Activated CD8-positive, alpha-beta T cell treated with anti-CD3 and anti-CD28 coated beads, Interleukin-2, amount 10 ng/mL, durations not matched to agents 7 days and 5 days (primary cell): ENCODE measurements around the gene PDE4D. TPM values are rescaled to one million over a fixed set of nuclear protein-coding genes. Genes with fewer than 3 reads are reported as not detected.
A peak's percentile ranks its signal among the peaks of the same experiment; 100 is the strongest.
"Not testable (repeated sequence)": the region's sequence is repeated elsewhere in the genome, so short reads cannot be mapped to it uniquely, and the experiment has no call there.

ENCODE experiments used
- ATAC-seq: fragments of 150-1000 bp; cut with Tn5 transposase; one replicate; pipeline ENCODE4 v1.10.0; 2021; ENCODE audit warnings: moderate library complexity
- CTCF ChIA-PET: fragments of 350-600 bp; sonication (Branson Sonifier 250); formaldehyde crosslinking; loops from one replicate; lab custom pipeline; 2021; ENCODE audit warnings: antibody characterized with exemption; lab: Charles Lee
- POLR2A ChIA-PET: fragments of 350-600 bp; sonication (Branson Sonifier 250); formaldehyde crosslinking; loops from one replicate; lab custom pipeline; 2021; ENCODE audit warnings: antibody characterized with exemption; lab: Charles Lee
- DNase-seq: peaks from one replicate; pipeline ENCODE4 v3.0.0-alpha.2; 2020
- H3K27ac Mint-ChIP-seq: one replicate; pipeline ENCODE4 v1.8.0; 2021; ENCODE audit warnings: mild to moderate bottlenecking, mixed read lengths
- H3K27me3 Mint-ChIP-seq: one replicate; pipeline ENCODE4 v1.8.0; 2021; ENCODE audit warnings: low read depth, mixed read lengths
- H3K36me3 Mint-ChIP-seq: one replicate; pipeline ENCODE4 v1.8.0; 2021; ENCODE audit warnings: low read depth, mixed read lengths
- H3K4me1 Mint-ChIP-seq: one replicate; pipeline ENCODE4 v1.8.0; 2021; ENCODE audit warnings: low read depth, mixed read lengths
- H3K4me3 Mint-ChIP-seq: one replicate; pipeline ENCODE4 v1.8.0; 2021; ENCODE audit warnings: mild to moderate bottlenecking, mixed read lengths
- H3K9me3 Mint-ChIP-seq: one replicate; pipeline ENCODE4 v1.8.0; 2022; ENCODE audit warnings: mixed read lengths; ENCODE audit not compliant: insufficient read depth
- total RNA-seq, 2 experiments: library from RNA; stranded (reverse); gene quantifications; one replicate each; pipeline ENCODE4 v1.2.3, GENCODE V29; 2021

The PDE4D gene
- total RNA-seq, 2 experiments from 2014 or later: 65.4 to 70.7 TPM

DNA sequence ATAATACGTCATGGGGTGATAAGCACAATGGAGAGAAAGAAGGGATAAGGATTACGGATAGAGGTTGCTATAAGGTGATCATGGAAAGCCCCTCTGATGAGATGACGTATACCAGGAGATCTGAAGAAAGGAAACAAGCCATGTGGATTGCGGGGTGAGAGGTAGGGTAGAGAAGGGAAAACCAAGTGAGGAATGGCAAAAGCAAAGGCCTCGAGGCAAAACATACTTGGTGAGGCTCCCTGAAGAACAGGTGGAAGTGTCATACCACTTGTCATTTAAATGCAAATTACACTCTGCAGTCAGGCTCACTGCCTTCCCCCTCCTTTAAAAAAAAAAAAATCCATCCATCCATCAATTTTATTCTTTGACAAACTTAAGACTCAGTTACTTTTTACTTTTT is 889.9 kb downstream of the PDE4D start:
- no peak for DNase-seq
- ATAC-seq: no peak
- Mint-ChIP-seq H3K27ac (no peak overlapping the region), H3K36me3 (peaks cover 43% of the 10 kb centered on the region), H3K27me3 (no peaks in the 10 kb centered on the region), H3K4me3 (no peak overlapping the region), H3K4me1 (peaks cover 56% of the 10 kb centered on the region), H3K9me3 (no peaks in the 10 kb centered on the region)
- CTCF ChIA-PET: interaction anchor here (0.7 to 1.7 kb wide), 3 partner anchors 31 to 170 kb away, joined by 4 to 7 read pairs (median 4); no protein-coding TSS in a partner anchor
- POLR2A ChIA-PET: no interaction called here

DNA sequence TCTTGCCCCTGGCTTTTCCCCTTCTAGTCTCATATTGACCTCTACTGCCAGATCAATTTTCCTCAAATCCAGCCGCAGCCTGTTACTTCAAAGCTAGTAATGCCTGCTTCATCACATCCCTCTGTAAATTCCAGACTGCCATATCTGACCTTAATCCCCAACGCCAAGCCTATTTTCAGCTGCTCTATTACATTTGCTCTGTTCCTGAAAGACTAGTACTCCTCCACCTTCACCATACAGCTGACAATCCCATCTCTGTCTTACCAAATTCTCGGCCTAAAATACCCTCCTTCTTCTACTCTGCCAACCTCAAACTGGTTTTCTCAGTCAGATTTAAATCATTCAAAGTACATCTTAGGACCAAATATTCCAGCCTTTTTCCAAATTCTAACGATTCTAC is 890.4 kb downstream of the PDE4D start:
- Mint-ChIP-seq H3K36me3 (peaks cover 41% of the 10 kb centered on the region), H3K27me3 (no peaks in the 10 kb centered on the region), H3K4me1 (peaks cover 54% of the 10 kb centered on the region), H3K9me3 (no peaks in the 10 kb centered on the region), H3K4me3 (no peak overlapping the region), H3K27ac (no peak overlapping the region)
- DNase-seq (no peak), ATAC-seq (no peak)
- POLR2A ChIA-PET: no interaction called here
- CTCF ChIA-PET: interaction anchor here (0.7 to 1.7 kb wide), 4 partner anchors 30 to 171 kb away, joined by 3 to 7 read pairs (median 4); no protein-coding TSS in a partner anchor

DNA sequence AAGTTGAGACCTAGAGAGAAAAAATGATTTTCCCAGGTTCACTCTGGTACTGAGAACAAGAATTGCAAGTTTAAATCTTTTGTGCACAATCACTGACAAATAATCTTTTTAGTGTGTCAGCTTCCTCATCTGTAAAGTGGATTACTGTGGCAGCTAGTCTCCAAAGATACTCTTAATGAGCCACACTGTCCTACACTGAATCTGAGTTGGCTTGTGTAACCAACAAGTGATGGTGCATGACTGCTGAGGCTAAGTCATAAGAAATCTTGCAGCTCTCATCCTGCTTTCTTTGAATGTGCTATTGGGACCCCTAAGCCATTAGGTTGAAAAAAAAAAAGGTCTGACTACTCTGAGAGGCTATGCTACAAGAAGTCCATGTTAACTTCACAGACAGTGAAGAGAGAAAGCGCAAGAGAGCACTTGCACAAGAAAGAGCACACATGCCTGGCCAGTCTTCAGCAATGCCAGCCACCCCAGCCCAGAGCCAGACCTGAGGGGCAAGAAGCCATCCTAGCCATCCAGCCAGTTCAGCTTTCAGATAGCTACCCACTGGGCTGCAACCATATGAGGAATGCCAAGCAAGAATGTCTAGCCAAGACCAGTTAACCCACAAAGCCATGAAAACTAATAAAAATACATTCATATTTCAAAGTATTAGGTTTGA is 891.2 kb downstream of the PDE4D start:
- Mint-ChIP-seq H3K27me3 (no peaks in the 10 kb centered on the region), H3K9me3 (no peaks in the 10 kb centered on the region), H3K4me1 (peaks cover 51% of the 10 kb centered on the region), H3K27ac (no peak overlapping the region), H3K36me3 (peaks cover 41% of the 10 kb centered on the region), H3K4me3 (no peak overlapping the region)
- no peak for DNase-seq
- ChIA-PET POLR2A (no interaction called here), CTCF (interaction anchor here (1.1 to 1.7 kb wide), 3 partner anchors 31 to 186 kb away, joined by 3 to 7 read pairs (median 3); no protein-coding TSS in a partner anchor)
- no peak for ATAC-seq

DNA sequence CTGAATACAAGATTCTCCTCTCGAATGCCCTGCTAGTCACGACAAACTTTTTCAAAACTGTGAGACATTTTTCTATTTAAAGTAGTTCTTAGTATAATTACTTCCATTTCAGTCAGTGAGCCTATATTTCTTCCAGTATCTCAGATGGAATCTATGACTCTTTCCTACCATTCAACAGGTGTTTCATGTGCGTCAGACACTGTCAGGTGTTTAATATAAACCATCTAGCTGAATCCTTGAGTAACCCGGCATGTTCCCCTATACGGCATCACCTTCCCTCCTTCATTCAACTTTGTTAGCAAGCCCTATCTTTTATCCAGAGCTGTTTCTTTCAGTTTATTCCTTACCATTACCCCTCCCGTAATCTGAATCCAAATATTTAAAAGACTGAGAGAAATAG is 891.8 kb downstream of the PDE4D start:
- ATAC-seq (no peak), DNase-seq (no peak)
- Mint-ChIP-seq H3K4me3 (no peak overlapping the region), H3K9me3 (no peaks in the 10 kb centered on the region), H3K27me3 (no peaks in the 10 kb centered on the region), H3K27ac (no peak overlapping the region), H3K4me1 (peaks cover 51% of the 10 kb centered on the region), H3K36me3 (peaks cover 41% of the 10 kb centered on the region)
- POLR2A ChIA-PET: no interaction called here
- CTCF ChIA-PET: interaction anchor here (1.4 kb wide), 1 partner anchor 186 kb away, joined by 3 read pairs; no protein-coding TSS in a partner anchor

DNA sequence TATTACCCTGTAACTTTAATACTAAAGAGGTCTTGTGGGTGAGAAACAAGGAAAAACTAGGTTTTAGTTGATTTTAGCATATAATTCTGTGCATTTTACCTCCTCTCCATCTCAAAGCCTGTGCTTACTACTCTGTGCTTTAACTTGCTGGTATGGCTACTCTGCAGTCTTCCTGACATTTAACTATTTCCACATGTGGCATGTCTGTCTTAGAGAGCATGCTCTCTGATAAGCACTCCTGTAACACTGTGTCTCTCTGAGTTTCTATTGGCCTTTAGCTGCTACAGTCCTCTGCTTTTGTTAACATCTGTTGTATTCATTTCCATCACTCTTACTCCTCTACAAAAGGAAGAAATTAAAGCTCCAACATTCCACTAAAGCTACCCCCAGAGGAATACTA is 892.4 kb downstream of the PDE4D start:
- H3K4me1 Mint-ChIP-seq: peaks cover 53% of the 10 kb centered on the region
- no peak overlapping the region for H3K27ac Mint-ChIP-seq
- no peaks in the 10 kb centered on the region for H3K9me3 Mint-ChIP-seq
- H3K4me3 Mint-ChIP-seq: no peak overlapping the region
- ATAC-seq (no peak), DNase-seq (no peak)
- ChIA-PET POLR2A (no interaction called here), CTCF (interaction anchor here (1.4 kb wide), 1 partner anchor 187 kb away, joined by 3 read pairs; no protein-coding TSS in a partner anchor)
- peaks cover 40% of the 10 kb centered on the region for H3K36me3 Mint-ChIP-seq
- H3K27me3 Mint-ChIP-seq: no peaks in the 10 kb centered on the region

DNA sequence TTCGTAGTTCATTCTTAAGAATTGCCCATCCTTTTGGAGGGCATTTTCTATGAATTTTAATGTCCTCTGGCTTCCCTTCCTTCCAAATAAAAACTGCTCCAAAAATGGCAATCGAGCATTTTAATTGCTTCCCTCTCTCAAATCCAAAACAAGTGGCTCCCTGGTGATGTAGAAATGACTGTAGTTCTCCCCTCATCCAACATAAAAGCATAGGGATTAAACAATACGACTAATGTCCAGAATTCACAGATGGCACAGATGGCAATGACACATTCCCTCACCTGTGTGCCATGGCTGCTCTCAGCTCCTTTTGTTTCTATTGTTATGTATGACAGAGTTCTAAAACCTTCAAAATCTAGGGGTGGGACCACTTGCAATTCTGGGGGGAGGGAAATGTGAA is 893.3 kb downstream of the PDE4D start:
- POLR2A ChIA-PET: no interaction called here
- Mint-ChIP-seq H3K9me3 (no peaks in the 10 kb centered on the region), H3K4me1 (peaks cover 53% of the 10 kb centered on the region), H3K4me3 (no peak overlapping the region), H3K36me3 (peaks cover 40% of the 10 kb centered on the region), H3K27me3 (no peaks in the 10 kb centered on the region), H3K27ac (no peak overlapping the region)
- CTCF ChIA-PET: interaction anchor here (0.6 kb wide), 1 partner anchor 640 kb away, joined by 3 read pairs; no protein-coding TSS in a partner anchor
- DNase-seq (no peak), ATAC-seq (no peak)

DNA sequence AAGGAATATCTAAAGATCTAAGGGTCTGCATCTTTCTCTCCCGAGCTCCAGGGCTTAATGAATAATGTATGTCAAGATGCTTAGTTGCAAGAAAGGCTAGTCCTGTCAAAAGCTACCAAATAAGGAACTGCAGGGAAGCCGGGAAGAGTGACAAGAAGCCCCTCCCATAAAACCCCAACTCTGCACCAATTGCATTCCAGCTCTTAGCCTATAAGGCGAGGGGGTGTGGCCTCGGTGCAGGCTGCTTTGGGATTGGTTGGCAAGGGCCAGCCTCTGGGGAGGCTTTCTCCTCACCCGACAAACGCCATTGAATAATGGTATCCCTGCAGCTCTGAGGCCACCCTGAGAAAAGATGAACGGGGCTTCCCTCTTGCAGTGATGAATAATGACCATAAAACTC is 893.7 kb downstream of the PDE4D start:
- ATAC-seq (no peak), DNase-seq (no peak)
- ChIA-PET POLR2A (no interaction called here), CTCF (interaction anchor here (1.2 to 2.9 kb wide), 2 partner anchors 113 to 174 kb away, joined by 3 to 15 read pairs; no protein-coding TSS in a partner anchor)
- Mint-ChIP-seq H3K27ac (no peak overlapping the region), H3K4me3 (no peak overlapping the region), H3K36me3 (peaks cover 40% of the 10 kb centered on the region), H3K27me3 (no peaks in the 10 kb centered on the region), H3K4me1 (peaks cover 51% of the 10 kb centered on the region), H3K9me3 (no peaks in the 10 kb centered on the region)

DNA sequence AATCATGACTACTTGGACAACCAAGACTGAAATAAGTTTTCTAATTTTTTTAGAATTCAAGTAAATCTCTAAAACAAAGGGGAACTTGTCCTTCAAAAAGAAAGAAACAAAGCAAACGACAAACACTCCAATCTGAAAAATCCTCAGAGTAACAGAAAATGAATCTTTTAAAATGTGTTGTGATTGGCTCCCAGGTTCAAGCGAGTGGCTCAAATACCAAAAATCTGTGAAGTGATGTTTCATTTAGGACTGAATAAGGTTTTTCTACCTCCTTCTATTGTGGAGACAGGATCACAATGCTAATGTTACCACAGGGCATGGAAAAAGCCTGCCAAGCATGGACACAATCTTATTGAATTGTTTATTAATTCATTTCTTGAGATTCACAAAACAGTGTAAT is 895.0 kb downstream of the PDE4D start:
- Mint-ChIP-seq H3K9me3 (no peaks in the 10 kb centered on the region), H3K27me3 (no peaks in the 10 kb centered on the region), H3K36me3 (peaks cover 38% of the 10 kb centered on the region), H3K4me3 (no peak overlapping the region), H3K27ac (no peak overlapping the region), H3K4me1 (peaks cover 48% of the 10 kb centered on the region)
- no peak for DNase-seq
- ChIA-PET POLR2A (no interaction called here), CTCF (interaction anchor here (0.8 to 2.9 kb wide), 4 partner anchors 37 to 176 kb away, joined by 3 to 15 read pairs (median 6); no protein-coding TSS in a partner anchor)
- ATAC-seq: no peak

DNA sequence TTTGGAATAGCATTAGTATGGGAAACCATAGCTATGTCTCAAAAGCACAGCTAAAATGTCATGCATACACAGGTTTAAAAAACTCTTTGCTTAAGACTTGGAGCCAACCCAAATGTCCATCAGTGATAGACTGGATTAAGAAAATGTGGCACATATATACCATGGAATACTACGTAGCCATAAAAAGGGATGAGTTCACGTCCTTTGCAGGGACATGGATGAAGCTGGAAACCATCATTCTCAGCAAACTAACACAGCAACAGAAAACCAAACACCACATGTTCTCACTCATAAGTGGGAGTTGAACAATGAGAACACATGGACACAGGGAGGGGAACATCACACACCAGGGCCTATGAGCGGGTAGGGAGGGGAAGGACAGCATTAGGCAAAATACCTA is 897.7 kb downstream of the PDE4D start:
- H3K27me3 Mint-ChIP-seq, H3K4me3 Mint-ChIP-seq, ATAC-seq, H3K9me3 Mint-ChIP-seq, H3K27ac Mint-ChIP-seq, DNase-seq: not testable (repeated sequence)
- CTCF ChIA-PET: interaction anchor here (0.9 to 1.6 kb wide), 6 partner anchors 11 to 179 kb away, joined by 3 to 6 read pairs (median 3); no protein-coding TSS in a partner anchor
- peaks cover 31% of the 10 kb centered on the region for H3K4me1 Mint-ChIP-seq
- H3K36me3 Mint-ChIP-seq: peaks cover 32% of the 10 kb centered on the region
- POLR2A ChIA-PET: interaction anchor here (1.1 kb wide), 1 partner anchor 14 kb away, joined by 3 read pairs; no protein-coding TSS in a partner anchor

DNA sequence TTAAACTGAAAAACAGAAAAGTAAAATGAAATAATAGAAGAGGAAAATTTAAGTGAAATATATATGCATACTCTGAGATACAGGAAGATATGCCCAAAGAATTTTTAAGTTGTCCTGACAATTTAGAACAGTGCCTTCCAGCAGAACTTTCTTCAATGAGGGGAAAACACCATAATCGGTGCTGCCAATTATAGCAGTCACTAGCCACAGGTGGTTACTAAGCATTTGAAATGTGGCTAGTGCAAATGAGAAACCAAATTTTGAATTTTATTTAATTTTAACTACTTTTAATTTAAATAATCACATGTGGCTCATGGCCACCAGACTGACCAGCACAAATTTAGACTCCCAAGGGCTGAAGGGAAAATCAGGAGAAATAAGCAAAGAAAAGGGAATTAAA is 900.1 kb downstream of the PDE4D start:
- Mint-ChIP-seq H3K4me3 (no peak overlapping the region), H3K4me1 (peaks cover 18% of the 10 kb centered on the region), H3K27ac (no peak overlapping the region), H3K9me3 (no peaks in the 10 kb centered on the region), H3K36me3 (peaks cover 40% of the 10 kb centered on the region), H3K27me3 (no peaks in the 10 kb centered on the region)
- CTCF ChIA-PET: interaction anchor here (1.5 to 2.3 kb wide), 2 partner anchors 14 to 195 kb away, joined by 3 to 7 read pairs; no protein-coding TSS in a partner anchor
- POLR2A ChIA-PET: no interaction called here
- DNase-seq (no peak), ATAC-seq (no peak)

DNA sequence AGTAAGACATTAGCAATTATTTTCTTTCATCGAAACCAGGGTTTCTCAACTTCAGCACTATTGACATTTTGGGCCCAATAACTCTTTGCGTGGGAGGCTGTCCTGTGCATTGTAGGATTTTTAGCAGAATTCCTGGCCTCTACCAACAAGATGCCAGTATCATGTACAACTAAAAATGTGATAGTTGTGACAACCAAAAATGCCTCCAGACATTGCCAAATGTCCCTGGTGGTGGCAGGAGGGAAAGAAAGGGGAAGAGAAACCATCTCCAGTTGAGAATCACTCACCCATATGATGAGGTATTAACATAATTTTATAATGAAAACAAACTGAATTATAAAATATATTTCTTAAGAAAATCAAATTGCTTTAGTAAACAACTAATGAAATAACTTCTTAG is 904.6 kb downstream of the PDE4D start:
- Mint-ChIP-seq H3K27me3 (no peaks in the 10 kb centered on the region), H3K27ac (no peak overlapping the region), H3K9me3 (no peaks in the 10 kb centered on the region), H3K4me1 (peaks cover 4% of the 10 kb centered on the region), H3K4me3 (no peak overlapping the region), H3K36me3 (peaks cover 59% of the 10 kb centered on the region)
- DNase-seq (no peak), ATAC-seq (no peak)
- ChIA-PET CTCF (no interaction called here), POLR2A (no interaction called here)

DNA sequence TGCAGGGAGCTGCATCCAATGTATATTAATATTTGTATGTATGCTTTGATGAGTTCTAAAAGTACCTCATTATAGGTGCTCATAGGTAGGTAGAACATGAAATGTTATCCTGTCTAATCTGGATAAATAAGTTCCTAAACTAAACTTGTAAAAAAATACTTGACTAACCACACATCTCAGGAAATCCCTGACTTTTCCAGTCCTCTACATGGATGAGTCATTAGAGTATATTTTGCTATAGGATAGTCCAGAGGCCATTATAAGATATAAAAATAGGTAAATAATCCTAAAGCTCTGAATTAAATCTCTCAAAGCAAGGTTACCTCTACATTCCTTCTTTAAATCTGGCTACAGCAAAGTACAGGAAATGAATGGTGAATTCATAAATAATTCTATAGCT is 906.3 kb downstream of the PDE4D start:
- Mint-ChIP-seq H3K4me3 (no peak overlapping the region), H3K27ac (peak overlapping the region; percentile 15), H3K27me3 (no peaks in the 10 kb centered on the region), H3K4me1 (no peaks in the 10 kb centered on the region), H3K9me3 (no peaks in the 10 kb centered on the region), H3K36me3 (peaks cover 66% of the 10 kb centered on the region)
- ATAC-seq (no peak), DNase-seq (no peak)
- ChIA-PET CTCF (interaction anchor here (1.2 kb wide), 1 partner anchor 186 kb away, joined by 3 read pairs; no protein-coding TSS in a partner anchor), POLR2A (no interaction called here)
